Measurements from ENCODE around the gene TACC2.

The TACC2 gene

DNA sequence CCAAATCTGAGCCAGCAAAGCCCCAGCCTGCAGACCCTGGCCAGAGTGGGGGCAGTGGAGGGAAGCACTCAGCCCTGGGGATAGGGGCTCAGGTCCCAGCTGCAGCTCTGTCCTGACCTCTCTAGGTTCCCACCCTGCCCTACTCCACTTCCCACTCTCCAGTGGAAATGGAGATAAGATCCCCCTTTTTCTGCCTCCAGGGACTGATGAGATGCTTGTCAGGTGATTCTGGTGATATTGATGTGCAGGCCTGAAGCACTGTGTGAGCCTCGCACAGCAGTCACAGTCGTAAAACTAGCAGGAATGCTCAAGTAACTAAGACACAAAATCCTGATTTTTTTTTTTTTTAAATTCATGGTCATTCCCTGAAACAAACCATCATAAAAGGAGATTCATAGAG is 227.1 kb downstream of the TACC2 start:
- in situ Hi-C loops (cut with MboI; ENCODE audit: low pct_unique_long_range_greater_than_20kb, low sequenced_read_pairs) = no loop called here
- DNase-seq = no peak

- in situ Hi-C loops (cut with MboI; ENCODE audit: low pct_unique_long_range_greater_than_20kb, low sequenced_read_pairs) = no loop called here
These were observed 230.4 kb downstream of the TACC2 start for GRCh38 chr10:122219340-122219739.

DNA sequence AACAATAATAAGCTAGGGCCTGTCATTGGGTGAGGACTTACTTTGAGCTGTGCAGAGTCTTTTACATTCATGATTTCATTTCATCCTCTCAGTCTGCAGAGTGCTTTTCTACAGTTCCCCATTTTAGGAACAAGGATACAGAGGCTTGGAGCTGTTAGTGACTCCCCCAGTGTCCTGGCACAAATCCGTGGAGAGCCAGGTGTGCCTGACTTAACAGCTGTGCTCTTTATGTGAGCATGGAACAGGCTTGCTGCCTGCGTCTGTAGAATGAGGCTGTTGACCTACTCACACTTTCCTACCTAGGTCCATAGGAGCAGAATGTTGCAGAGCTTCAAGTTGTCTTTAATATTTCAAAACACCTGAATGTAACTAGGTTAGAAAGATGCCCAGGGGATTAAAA is 231.8 kb downstream of the TACC2 start:
- in situ Hi-C loops (cut with MboI; ENCODE audit: low pct_unique_long_range_greater_than_20kb, low sequenced_read_pairs) = no loop called here
- no peak for DNase-seq

More at GRCh38 chr10:122219340-122219739, 230.4 kb downstream of the TACC2 start:
- DNase-seq = no peak

GRCh38 chr10:122221958-122222357 is 233.0 kb downstream of the TACC2 start:
- no peak for DNase-seq
- in situ Hi-C loops (cut with MboI; ENCODE audit: low pct_unique_long_range_greater_than_20kb, low sequenced_read_pairs) = no loop called here

GRCh38 chr10:122222638-122223037 is 233.7 kb downstream of the TACC2 start:
- in situ Hi-C loops (cut with MboI; ENCODE audit: low pct_unique_long_range_greater_than_20kb, low sequenced_read_pairs) = no loop called here
- DNase-seq = no peak

DNA sequence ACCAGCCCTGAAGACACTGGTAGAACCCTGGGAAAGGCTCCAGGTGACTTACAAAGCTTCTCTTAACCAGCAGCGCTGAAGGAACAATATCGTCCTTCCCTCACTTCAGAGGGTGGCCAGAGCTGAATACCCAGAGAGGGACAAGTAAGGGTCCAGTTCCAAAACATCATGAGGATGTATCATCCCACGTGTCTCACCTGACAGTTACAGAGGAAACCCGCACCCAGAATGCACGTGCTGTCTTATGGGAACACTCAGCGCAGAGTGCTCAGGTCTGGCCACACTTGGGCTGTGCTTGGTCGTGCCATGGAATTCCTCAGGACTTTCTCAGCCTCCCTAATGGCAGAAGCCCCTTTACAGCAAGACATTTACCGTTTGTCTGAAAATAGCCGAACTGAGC is 235.2 kb downstream of the TACC2 start:
- no peak for DNase-seq
- in situ Hi-C loops (cut with MboI; ENCODE audit: low pct_unique_long_range_greater_than_20kb, low sequenced_read_pairs) = no loop called here

GRCh38 chr10:122225330-122225729 is 236.4 kb downstream of the TACC2 start:
- in situ Hi-C loops (cut with MboI; ENCODE audit: low pct_unique_long_range_greater_than_20kb, low sequenced_read_pairs) = no loop called here
- no peak for DNase-seq

DNA sequence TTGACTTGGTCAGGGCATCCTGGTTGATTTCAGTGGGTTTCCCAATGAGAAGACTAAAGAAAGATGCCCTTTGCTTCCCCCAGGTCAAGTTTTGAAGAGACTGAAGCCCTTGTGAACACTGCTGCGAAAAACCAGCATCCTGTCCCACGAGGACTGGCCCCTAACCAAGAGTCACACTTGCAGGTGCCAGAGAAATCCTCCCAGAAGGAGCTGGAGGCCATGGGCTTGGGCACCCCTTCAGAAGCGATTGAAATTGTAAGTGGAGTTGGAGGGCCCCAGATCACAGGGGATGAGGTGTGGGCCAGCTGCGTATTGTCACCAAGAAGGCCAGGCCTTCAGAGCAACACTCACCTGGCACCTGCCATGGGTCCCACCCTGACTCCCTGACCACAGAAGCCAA is 238.8 kb downstream of the TACC2 start:
- in situ Hi-C loops (cut with MboI; ENCODE audit: low pct_unique_long_range_greater_than_20kb, low sequenced_read_pairs) = no loop called here
- no peak for DNase-seq

DNA sequence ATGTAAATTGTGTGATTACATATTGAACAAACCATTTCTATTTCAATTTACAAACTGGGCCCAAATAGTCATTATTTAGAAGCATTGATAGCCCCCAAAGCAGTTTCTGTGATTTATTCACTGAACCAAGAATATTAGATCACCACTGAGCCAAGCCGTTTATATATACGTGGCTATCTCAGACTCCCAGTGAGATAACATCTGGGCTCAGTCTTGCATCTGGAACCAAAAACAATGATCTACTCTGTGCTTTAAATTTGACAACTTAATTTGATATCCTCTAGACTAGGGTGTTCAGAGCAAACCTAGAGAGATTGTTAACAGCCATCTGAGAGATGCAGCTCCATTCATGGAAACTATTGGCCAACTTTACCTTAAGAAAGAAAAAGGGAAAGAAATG is 240.7 kb downstream of the TACC2 start:
- in situ Hi-C loops (cut with MboI; ENCODE audit: low pct_unique_long_range_greater_than_20kb, low sequenced_read_pairs) = no loop called here
- no peak for DNase-seq

- DNase-seq = no peak
- in situ Hi-C loops (cut with MboI; ENCODE audit: low pct_unique_long_range_greater_than_20kb, low sequenced_read_pairs) = no loop called here
These were observed 241.3 kb downstream of the TACC2 start for GRCh38 chr10:122230222-122230621.

DNA sequence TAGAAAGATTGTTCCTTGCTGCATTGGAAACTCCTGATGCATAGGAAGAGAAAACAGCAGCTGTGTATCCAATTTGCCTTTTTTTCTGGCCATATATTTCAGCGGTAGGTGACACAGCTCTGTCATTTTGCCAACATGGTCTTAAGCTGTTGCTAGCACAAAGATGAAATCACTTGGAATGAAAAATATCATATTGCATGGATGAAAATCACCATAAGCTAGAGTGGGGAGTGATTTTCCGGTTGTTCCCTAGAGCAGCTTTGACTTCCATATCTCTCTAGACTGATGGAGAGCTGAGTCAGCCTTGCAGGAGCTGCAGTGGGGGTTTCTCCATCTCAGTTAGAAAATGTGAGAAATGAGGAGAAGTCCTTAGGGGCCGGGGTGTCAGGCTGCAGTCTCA is 243.8 kb downstream of the TACC2 start:
- in situ Hi-C loops (cut with MboI; ENCODE audit: low pct_unique_long_range_greater_than_20kb, low sequenced_read_pairs) = no loop called here
- no peak for DNase-seq

DNA sequence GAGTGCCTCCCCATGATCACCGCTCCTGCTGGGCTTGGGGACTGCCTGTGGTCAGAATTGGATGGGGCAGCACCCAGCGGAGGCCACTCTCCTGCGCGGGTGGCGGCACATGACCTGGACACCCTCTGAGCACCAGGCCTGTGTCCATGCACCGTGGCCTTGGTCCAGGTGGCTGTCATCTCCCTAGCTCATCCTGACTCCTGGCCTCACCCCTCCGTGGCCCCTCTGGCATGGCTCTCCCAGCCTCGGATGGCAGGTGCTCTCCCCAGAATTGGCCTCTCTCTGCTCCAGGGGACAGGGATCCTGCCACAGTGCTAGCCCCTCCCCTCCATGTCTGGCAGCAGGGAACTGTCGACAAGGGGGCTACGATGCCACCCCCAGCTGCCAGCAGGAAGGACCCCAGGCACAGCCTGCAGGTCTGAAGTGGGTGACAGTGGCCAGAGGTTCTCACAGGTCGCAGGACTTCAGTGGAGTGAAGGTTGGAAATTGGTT is 244.9 kb downstream of the TACC2 start:
- DNase-seq = no peak
- in situ Hi-C loops (cut with MboI; ENCODE audit: low pct_unique_long_range_greater_than_20kb, low sequenced_read_pairs) = no loop called here

- DNase-seq = no peak
- in situ Hi-C loops (cut with MboI; ENCODE audit: low pct_unique_long_range_greater_than_20kb, low sequenced_read_pairs) = no loop called here
These were observed 245.5 kb downstream of the TACC2 start for GRCh38 chr10:122234416-122234815.

DNA sequence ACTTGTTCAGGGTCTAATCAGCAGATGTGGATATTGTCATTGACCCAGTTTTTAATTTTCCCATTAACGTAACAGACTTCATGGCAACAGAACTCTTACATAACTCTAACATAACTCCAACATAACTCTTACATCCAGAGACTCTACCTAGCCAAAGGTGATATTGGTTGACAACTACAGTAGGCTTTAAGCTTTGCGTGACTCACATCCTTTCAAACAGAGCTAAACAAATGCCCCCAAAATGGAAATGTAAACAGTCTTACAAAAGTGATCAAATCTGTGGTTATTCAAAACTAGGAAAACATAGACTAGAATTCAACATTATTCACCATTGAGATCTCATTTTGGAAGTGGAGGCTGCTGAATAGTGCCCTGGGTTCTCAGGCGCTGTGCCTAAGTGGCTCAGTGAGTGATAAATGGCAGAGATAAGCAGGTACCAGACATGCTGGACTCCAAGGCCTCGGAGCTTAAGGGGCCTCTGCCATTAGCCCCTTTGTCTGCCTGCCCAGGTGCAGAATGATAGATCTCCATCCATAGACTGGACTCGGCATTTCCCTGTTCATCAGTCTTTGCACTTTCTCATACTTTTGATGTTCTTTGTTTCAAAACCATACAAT is 247.8 kb downstream of the TACC2 start:
- no peak for DNase-seq
- in situ Hi-C loops (cut with MboI; ENCODE audit: low pct_unique_long_range_greater_than_20kb, low sequenced_read_pairs) = no loop called here

DNA sequence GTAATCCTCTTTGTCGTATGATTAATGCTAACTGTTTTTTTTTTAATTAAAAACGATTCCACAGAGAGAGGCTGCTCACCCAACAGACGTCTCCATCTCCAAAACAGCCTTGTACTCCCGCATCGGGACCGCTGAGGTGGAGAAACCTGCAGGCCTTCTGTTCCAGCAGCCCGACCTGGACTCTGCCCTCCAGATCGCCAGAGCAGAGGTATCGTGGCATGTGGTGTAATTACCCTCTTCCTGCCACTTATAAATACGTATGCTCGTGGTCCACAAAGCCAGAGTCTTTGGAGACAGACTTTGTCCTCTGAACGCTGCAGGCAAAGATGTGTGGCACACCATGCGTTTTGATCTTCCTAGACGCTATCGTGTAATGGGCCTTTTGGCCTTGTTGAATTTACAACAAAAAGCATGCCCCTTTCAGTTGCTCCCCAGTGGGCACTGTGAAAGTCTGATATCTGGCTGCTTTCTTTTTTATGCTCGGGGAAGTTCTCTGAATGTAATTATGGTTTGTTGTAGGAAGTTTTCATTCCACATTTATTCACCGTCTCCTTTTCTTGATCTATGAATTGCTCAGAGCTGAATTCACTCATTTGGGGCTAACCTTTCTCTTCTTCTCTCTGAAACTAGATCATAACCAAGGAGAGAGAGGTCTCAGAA is 248.5 kb downstream of the TACC2 start:
- in situ Hi-C loops (cut with MboI; ENCODE audit: low pct_unique_long_range_greater_than_20kb, low sequenced_read_pairs) = no loop called here
- DNase-seq = no peak

DNA sequence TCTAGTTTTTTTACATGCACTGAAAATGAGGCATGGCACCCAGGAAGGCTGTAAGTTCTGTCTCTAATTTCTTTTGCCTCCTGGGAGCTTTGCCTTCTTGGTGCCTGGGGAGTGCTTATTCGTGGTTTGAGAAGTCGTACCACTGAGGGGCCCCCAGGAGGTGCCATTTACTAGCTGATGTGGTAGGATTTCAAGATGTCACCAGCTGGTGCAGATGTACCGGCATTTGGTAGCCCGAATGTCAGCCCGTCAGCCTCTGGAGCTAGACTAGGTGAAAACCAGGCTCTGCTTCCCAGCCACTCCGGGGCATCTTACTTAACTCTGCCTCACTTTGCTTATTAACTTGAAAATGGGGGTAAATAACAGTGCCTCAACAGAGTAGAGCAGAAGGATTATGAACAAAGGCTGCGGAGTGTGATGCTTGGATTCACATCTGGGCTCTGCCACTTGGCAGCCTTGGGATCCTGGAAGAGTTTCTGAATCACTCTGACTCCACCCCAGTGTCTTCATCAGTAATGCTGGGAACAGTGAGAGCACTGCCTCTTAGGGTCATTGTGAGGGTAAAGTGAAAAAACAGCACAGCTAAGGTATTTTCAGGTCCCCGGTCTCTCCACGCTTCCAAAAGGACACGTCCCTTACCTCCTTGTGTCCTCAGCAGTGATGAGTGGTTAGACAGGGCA is 250.8 kb downstream of the TACC2 start:
- in situ Hi-C loops (cut with MboI; ENCODE audit: low pct_unique_long_range_greater_than_20kb, low sequenced_read_pairs) = no loop called here
- DNase-seq = no peak

GRCh38 chr10:122240401-122240800 is 251.4 kb downstream of the TACC2 start:
- DNase-seq = no peak
- in situ Hi-C loops (cut with MboI; ENCODE audit: low pct_unique_long_range_greater_than_20kb, low sequenced_read_pairs) = no loop called here

DNA sequence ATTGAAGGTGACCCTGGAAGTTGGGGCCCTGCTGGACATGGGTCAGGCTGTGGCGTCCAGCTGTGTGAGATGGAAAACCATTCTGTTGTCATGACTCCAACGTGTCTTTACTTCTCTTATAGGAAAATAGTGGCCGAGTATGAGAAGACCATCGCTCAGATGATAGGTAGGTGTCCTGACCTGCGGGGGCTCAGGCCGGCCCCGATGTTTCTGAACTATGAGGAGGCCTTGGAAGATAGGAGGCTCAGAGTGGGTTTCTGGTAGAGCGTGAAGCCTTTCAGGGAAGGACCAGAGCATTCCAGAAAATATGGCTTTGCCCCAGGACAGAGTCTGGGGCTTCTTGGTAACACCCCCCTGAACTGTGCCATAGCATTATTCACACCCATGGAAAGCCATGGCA is 252.9 kb downstream of the TACC2 start:
- no peak for DNase-seq
- in situ Hi-C loops (cut with MboI; ENCODE audit: low pct_unique_long_range_greater_than_20kb, low sequenced_read_pairs) = no loop called here

DNA sequence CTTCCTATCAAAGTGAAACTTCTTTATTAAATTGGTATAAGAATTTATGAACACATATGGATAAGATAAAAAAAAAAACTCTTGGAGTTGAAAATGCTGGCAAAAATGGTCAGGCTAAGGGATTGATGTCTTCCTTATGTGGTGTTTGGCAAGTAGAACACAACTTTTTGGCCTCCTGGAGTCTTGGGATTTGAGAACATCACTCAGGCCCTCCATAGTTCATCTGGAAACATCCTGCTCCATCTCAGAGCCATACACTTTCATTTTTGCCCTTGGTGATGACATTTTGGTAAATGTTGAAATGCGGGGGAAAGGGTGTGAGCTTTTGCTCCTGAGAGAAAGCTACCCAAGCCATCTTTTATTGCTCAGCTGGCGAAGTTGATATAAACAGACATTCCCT is 254.6 kb downstream of the TACC2 start:
- DNase-seq = no peak
- in situ Hi-C loops (cut with MboI; ENCODE audit: low pct_unique_long_range_greater_than_20kb, low sequenced_read_pairs) = no loop called here
